A549 (cell line): ENCODE results near the gene SFT2D1.

Source experiments
- CHD2 ChIP-seq: fragments of 150-350 bp; IDR thresholded peaks from 2 replicates; pipeline ENCODE4 v1.6.1; 2014; ENCODE audit warnings: low read length; ENCODE audit not compliant: partially characterized antibody
- CTCF ChIP-seq: fragments of >200 bp; sonication (Bioruptor Twin); formaldehyde crosslinking; IDR thresholded peaks from 3 replicates; pipeline ENCODE4 v1.5.1; 2016
- GATA3 ChIP-seq: IDR thresholded peaks from 2 replicates; pipeline ENCODE4 v1.6.1; 2012; ENCODE audit warnings: borderline replicate concordance
- POLR2A ChIP-seq: IDR thresholded peaks from 2 replicates; pipeline ENCODE4 v1.6.1; 2012; ENCODE audit warnings: mild to moderate bottlenecking, low read length

GRCh38 chr6:166370489-166370888 lies 28.1 kb upstream of the SFT2D1 start:
- TF ChIP-seq CTCF = no peak
- TF ChIP-seq CHD2 = no peak
- no peak for TF ChIP-seq GATA3
- TF ChIP-seq POLR2A = no peak
